SK-N-SH treated with all-trans-retinoic acid at 6 μM for 48 hours (cell line): ENCODE data around the gene NCKAP5.

Source experiments
- ARNTL ChIP-seq: fragments of 450-650 bp; formaldehyde crosslinking; IDR thresholded peaks from 2 replicates; pipeline ENCODE4 v1.5.0; 2020; ENCODE audit warnings: low read depth, mild to moderate bottlenecking, moderate library complexity, borderline replicate concordance
- OSR1 ChIP-seq: fragments of 250-450 bp; sonication (Bioruptor Pico); IDR thresholded peaks from 2 replicates; pipeline ENCODE4 v1.8.0; 2022; ENCODE audit warnings: moderate library complexity, mild to moderate bottlenecking, inconsistent platforms
- PPARA ChIP-seq: fragments of 250-450 bp; sonication (Bioruptor Pico); IDR thresholded peaks from 2 replicates; pipeline ENCODE4 v1.5.0; 2020; ENCODE audit warnings: mild to moderate bottlenecking, borderline replicate concordance
- RARB ChIP-seq: fragments of 250-450 bp; sonication (Bioruptor Pico); IDR thresholded peaks from 2 replicates; pipeline ENCODE4 v1.8.0; 2021; ENCODE audit warnings: mild to moderate bottlenecking, moderate library complexity
- TOX ChIP-seq: fragments of 250-450 bp; sonication (Bioruptor Pico); IDR thresholded peaks from 2 replicates; pipeline ENCODE4 v1.8.0; 2021; ENCODE audit warnings: mild to moderate bottlenecking, moderate library complexity, borderline replicate concordance
- ZC3H10 ChIP-seq: fragments of 250-450 bp; sonication (Bioruptor Pico); IDR thresholded peaks from 2 replicates; pipeline ENCODE4 v1.5.1; 2021; ENCODE audit warnings: mild to moderate bottlenecking, moderate library complexity
- ZNF565 ChIP-seq: fragments of 450-650 bp; formaldehyde crosslinking; conservative IDR thresholded peaks from 2 replicates; pipeline ENCODE4 v1.5.0; 2020; ENCODE audit warnings: low read depth, mild to moderate bottlenecking, moderate library complexity
- ZNF8 ChIP-seq: fragments of 450-650 bp; formaldehyde crosslinking; IDR thresholded peaks from 2 replicates; pipeline ENCODE4 v1.5.0; 2020; ENCODE audit warnings: mild to moderate bottlenecking, moderate library complexity
- TF ChIP-seq, protein P1 (sequence below): fragments of 250-450 bp; sonication (Bioruptor Pico); IDR thresholded peaks from 2 replicates; pipeline ENCODE4 v1.5.1; 2020; ENCODE audit warnings: low read depth, mild to moderate bottlenecking, moderate library complexity
- TF ChIP-seq, protein P2 (sequence below): fragments of 250-450 bp; sonication (Bioruptor Pico); IDR thresholded peaks from 2 replicates; pipeline ENCODE4 v1.8.0; 2021; ENCODE audit warnings: low read depth, mild to moderate bottlenecking, moderate library complexity, borderline replicate concordance
- TF ChIP-seq, protein P3 (sequence below): fragments of 250-450 bp; sonication (Bioruptor Pico); IDR thresholded peaks from 2 replicates; pipeline ENCODE4 v1.8.0; 2020; ENCODE audit warnings: mild to moderate bottlenecking, moderate library complexity, borderline replicate concordance
- TF ChIP-seq, protein P4 (sequence below): fragments of 250-450 bp; sonication (Bioruptor Pico); IDR thresholded peaks from 2 replicates; pipeline ENCODE4 v1.5.1; 2021; ENCODE audit warnings: mild to moderate bottlenecking, moderate library complexity

DNA sequence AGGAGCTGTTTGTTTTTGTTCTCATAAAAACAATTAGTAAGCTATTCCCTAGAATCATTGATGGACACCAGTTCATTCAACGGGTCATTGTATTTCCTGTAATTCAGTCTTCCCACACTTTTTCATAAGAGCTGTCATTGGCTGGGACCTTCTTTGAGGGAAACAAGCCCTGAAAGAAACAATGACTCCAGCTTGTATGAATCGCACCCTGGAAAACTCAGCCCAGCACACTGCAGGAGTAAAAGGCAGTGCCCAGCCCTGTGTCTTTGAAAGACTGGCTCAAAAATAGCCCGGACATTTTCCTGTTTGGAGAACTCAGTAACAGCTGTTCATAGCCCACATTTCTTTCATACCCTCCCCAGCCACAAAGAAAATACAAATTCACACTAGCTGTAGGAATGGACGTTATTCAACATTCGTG lies 81.5 kb downstream of the NCKAP5 start:
- TF ChIP-seq TOX (CRISPR knock-in tag), result no peak
- TF ChIP-seq RARB (CRISPR knock-in tag), result no peak
- TF ChIP-seq, protein P1, sequence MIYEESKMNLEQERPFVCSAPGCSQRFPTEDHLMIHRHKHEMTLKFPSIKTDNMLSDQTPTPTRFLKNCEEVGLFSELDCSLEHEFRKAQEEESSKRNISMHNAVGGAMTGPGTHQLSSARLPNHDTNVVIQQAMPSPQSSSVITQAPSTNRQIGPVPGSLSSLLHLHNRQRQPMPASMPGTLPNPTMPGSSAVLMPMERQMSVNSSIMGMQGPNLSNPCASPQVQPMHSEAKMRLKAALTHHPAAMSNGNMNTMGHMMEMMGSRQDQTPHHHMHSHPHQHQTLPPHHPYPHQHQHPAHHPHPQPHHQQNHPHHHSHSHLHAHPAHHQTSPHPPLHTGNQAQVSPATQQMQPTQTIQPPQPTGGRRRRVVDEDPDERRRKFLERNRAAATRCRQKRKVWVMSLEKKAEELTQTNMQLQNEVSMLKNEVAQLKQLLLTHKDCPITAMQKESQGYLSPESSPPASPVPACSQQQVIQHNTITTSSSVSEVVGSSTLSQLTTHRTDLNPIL (CRISPR knock-in tag), result no peak
- TF ChIP-seq ZNF8 (CRISPR knock-in tag), result no peak
- no peak for TF ChIP-seq ARNTL
- TF ChIP-seq, protein P2, sequence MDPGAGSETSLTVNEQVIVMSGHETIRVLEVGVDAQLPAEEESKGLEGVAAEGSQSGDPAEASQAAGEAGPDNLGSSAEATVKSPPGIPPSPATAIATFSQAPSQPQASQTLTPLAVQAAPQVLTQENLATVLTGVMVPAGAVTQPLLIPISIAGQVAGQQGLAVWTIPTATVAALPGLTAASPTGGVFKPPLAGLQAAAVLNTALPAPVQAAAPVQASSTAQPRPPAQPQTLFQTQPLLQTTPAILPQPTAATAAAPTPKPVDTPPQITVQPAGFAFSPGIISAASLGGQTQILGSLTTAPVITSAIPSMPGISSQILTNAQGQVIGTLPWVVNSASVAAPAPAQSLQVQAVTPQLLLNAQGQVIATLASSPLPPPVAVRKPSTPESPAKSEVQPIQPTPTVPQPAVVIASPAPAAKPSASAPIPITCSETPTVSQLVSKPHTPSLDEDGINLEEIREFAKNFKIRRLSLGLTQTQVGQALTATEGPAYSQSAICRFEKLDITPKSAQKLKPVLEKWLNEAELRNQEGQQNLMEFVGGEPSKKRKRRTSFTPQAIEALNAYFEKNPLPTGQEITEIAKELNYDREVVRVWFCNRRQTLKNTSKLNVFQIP, result no peak
- TF ChIP-seq PPARA, result no peak
- no peak for TF ChIP-seq OSR1 (CRISPR knock-in tag)
- TF ChIP-seq, protein P3, sequence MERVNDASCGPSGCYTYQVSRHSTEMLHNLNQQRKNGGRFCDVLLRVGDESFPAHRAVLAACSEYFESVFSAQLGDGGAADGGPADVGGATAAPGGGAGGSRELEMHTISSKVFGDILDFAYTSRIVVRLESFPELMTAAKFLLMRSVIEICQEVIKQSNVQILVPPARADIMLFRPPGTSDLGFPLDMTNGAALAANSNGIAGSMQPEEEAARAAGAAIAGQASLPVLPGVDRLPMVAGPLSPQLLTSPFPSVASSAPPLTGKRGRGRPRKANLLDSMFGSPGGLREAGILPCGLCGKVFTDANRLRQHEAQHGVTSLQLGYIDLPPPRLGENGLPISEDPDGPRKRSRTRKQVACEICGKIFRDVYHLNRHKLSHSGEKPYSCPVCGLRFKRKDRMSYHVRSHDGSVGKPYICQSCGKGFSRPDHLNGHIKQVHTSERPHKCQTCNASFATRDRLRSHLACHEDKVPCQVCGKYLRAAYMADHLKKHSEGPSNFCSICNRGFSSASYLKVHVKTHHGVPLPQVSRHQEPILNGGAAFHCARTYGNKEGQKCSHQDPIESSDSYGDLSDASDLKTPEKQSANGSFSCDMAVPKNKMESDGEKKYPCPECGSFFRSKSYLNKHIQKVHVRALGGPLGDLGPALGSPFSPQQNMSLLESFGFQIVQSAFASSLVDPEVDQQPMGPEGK (CRISPR knock-in tag), result no peak
- TF ChIP-seq ZC3H10 (CRISPR knock-in tag), result no peak
- TF ChIP-seq ZNF565 (CRISPR knock-in tag), result no peak
- TF ChIP-seq, protein P4, sequence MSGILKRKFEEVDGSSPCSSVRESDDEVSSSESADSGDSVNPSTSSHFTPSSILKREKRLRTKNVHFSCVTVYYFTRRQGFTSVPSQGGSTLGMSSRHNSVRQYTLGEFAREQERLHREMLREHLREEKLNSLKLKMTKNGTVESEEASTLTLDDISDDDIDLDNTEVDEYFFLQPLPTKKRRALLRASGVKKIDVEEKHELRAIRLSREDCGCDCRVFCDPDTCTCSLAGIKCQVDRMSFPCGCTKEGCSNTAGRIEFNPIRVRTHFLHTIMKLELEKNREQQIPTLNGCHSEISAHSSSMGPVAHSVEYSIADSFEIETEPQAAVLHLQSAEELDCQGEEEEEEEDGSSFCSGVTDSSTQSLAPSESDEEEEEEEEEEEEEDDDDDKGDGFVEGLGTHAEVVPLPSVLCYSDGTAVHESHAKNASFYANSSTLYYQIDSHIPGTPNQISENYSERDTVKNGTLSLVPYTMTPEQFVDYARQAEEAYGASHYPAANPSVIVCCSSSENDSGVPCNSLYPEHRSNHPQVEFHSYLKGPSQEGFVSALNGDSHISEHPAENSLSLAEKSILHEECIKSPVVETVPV (CRISPR knock-in tag), result no peak
